GM23248 (cell line): ENCODE measurements around the gene ABCD1.

ENCODE experiments used
- EZH2 ChIP-seq: fragments of 200-600 bp; sonication (generic); IDR thresholded peaks from 2 replicates; pipeline ENCODE4 v1.6.1; 2018; ENCODE audit warnings: antibody characterized with exemption, mild to moderate bottlenecking; ENCODE audit not compliant: insufficient read depth, poor library complexity, severe bottlenecking
- EZH2phosphoT487 ChIP-seq: fragments of 200-600 bp; sonication (generic); IDR thresholded peaks from 2 replicates; pipeline ENCODE4 v1.6.1; 2018; ENCODE audit warnings: antibody characterized with exemption, moderate library complexity, mild to moderate bottlenecking, low read depth; ENCODE audit not compliant: insufficient read depth

- TF ChIP-seq EZH2phosphoT487 (no peak), EZH2 (no peak)
Observed at GRCh38 chrX:153725039-153725831, 579 bp downstream of the ABCD1 start.
